ENCODE measurements around the gene LRRC4C. TPM values are rescaled to one million over a fixed set of nuclear protein-coding genes. Genes with fewer than 3 reads are reported as not detected.

Gene LRRC4C
- total RNA-seq, 1 experiment from 2014 or later: 0.72 TPM

- ChIA-PET CTCF (no interaction called here), POLR2A (no interaction called here)
- ATAC-seq (no peak), DNase-seq (ENCODE audit: low spot score) (no peak)
- TF ChIP-seq RELA (CRISPR knock-in tag; IDR thresholded peaks at IDR 0.05; ENCODE audit: borderline replicate concordance) (no peak), ZMAT4 (CRISPR knock-in tag; IDR thresholded peaks at IDR 0.05) (no peak), NR2C2 (CRISPR knock-in tag; IDR thresholded peaks at IDR 0.05) (no peak), CTCF (IDR thresholded peaks at IDR 0.05) (no peak)
- Mint-ChIP-seq H3K4me1 (peaks cover 51% of the 10 kb centered on the region), H3K9me3 (no peaks in the 10 kb centered on the region), H3K27me3 (ENCODE audit: low read depth) (no peaks in the 10 kb centered on the region), H3K36me3 (no peaks in the 10 kb centered on the region), H3K4me3 (no peak overlapping the region), H3K27ac (no peak overlapping the region)
Observed at GRCh38 chr11:41400124-41400523, 59.3 kb downstream of the LRRC4C start.

- ATAC-seq: no peak
- Mint-ChIP-seq H3K4me1 (peaks cover 59% of the 10 kb centered on the region), H3K27me3 (ENCODE audit: low read depth) (no peaks in the 10 kb centered on the region), H3K27ac (no peak overlapping the region), H3K9me3 (no peaks in the 10 kb centered on the region), H3K36me3 (no peaks in the 10 kb centered on the region), H3K4me3 (no peak overlapping the region)
- no peak for TF ChIP-seq JAZF1 (CRISPR knock-in tag; IDR thresholded peaks at IDR 0.05)
- TF ChIP-seq TP53 (CRISPR knock-in tag; IDR thresholded peaks at IDR 0.05): no peak
- TF ChIP-seq ZNF532 (CRISPR knock-in tag; IDR thresholded peaks at IDR 0.05; ENCODE audit: borderline replicate concordance): no peak
- TF ChIP-seq AFF4 (CRISPR knock-in tag; IDR thresholded peaks at IDR 0.05; ENCODE audit: borderline replicate concordance): no peak
- no peak for TF ChIP-seq SOX15 (CRISPR knock-in tag; IDR thresholded peaks at IDR 0.05)
- no peak for TF ChIP-seq FOXJ3 (CRISPR knock-in tag; IDR thresholded peaks at IDR 0.05; ENCODE audit: borderline replicate concordance)
- no peak for TF ChIP-seq ZMAT4 (CRISPR knock-in tag; IDR thresholded peaks at IDR 0.05)
- no peak for TF ChIP-seq FOXP4 (CRISPR knock-in tag; IDR thresholded peaks at IDR 0.05)
- no peak for TF ChIP-seq GABPB1 (CRISPR knock-in tag; IDR thresholded peaks at IDR 0.05)
- ChIA-PET CTCF (no interaction called here), POLR2A (no interaction called here)
- no peak for DNase-seq (ENCODE audit: low spot score)
Observed at GRCh38 chr11:41399323-41399722, 60.1 kb downstream of the LRRC4C start.
